Naive B cell (primary cell): ENCODE results near the gene FEM1B. TPM values are rescaled to one million over a fixed set of nuclear protein-coding genes. Genes with fewer than 3 reads are reported as not detected.

Source experiments
- ATAC-seq, 2 donors: fragments of 150-1000 bp; cut with Tn5 transposase; 2 replicates each; pipeline ENCODE4 v1.10.0; 2021; ENCODE audit warnings: low read depth in 2 of 2, mild to moderate bottlenecking in 2 of 2, moderate library complexity in 2 of 2
- DNase-seq: peaks from one replicate; pipeline ENCODE4 v3.0.0; 2022
- H3K27ac Mint-ChIP-seq, 6 donors: one replicate each; pipeline ENCODE4 v1.8.0; 2020 to 2022; ENCODE audit warnings: mild to moderate bottlenecking in 6 of 6, mixed read lengths in 6 of 6, moderate library complexity in 5 of 6, inconsistent platforms in 2 of 6
- H3K27me3 Mint-ChIP-seq, 3 donors: one replicate each; pipeline ENCODE4 v1.8.0; 2021 to 2022; ENCODE audit warnings: mixed read lengths in 3 of 3, mild to moderate bottlenecking in 1 of 3
- H3K36me3 Mint-ChIP-seq, 2 donors: one replicate each; pipeline ENCODE4 v1.8.0; 2020 to 2022; ENCODE audit warnings: mixed read lengths in 2 of 2, inconsistent platforms in 1 of 2, mild to moderate bottlenecking in 1 of 2
- H3K4me1 Mint-ChIP-seq, 3 donors: one replicate each; pipeline ENCODE4 v1.8.0; 2020 to 2022; ENCODE audit warnings: mixed read lengths in 3 of 3, inconsistent platforms in 1 of 3, mild to moderate bottlenecking in 1 of 3, moderate library complexity in 1 of 3
- H3K4me3 Mint-ChIP-seq, 8 donors: one replicate each; pipeline ENCODE4 v1.8.0; 2020 to 2022; ENCODE audit warnings: mild to moderate bottlenecking in 8 of 8, mixed read lengths in 8 of 8, moderate library complexity in 8 of 8, inconsistent platforms in 2 of 8
- H3K9me3 Mint-ChIP-seq, 7 donors: one replicate each; pipeline ENCODE4 v1.8.0; 2020 to 2022; ENCODE audit warnings: mixed read lengths in 7 of 7, mild to moderate bottlenecking in 5 of 7, inconsistent platforms in 2 of 7, moderate library complexity in 1 of 7
- polyA plus RNA-seq, 6 donors: library from polyadenylated mRNA; unstranded; fragments of 300-500 nt; fragmentation: Illumina TruSeq; gene quantifications; one replicate each; pipeline ENCODE4 v1.2.3, GENCODE V29; 2021; ENCODE audit warnings: low read depth in 6 of 6

Gene FEM1B
- polyA plus RNA-seq, 6 donors from 2014 or later, result 11.9 to 25.4 (median 22.6) TPM

DNA sequence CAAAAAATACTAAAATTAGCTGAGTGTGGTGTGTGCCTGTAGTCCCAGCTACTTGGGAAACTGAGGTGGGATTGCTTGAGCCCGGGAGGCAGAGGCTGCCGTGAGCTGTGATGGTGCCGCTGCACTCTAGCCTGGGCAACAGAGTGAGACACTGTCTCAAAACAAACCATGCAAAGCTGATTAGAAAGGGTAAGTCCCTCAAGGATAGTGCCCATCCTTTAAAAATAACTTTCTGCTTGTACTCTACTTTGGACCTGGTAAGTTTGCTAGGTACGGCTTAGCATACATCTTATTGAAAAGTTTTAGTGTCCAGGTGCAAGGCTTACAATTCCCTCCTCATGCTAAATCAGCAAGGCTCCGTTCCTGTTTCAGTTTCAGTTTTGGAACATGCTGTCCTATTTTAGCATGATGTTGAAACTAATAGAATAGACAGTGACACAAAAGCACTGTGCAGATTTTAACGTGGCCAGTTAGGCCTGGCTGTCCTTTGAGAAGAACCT lies 21.4 kb downstream of the FEM1B start:
- peak; percentile 90 to 94 for ATAC-seq
- peak overlapping the region; percentile 64 to 84 (median 78) for H3K4me3 Mint-ChIP-seq
- peaks cover 9 to 19% (median 14%) of the 10 kb centered on the region in 3 donors for H3K4me1 Mint-ChIP-seq
- H3K27ac Mint-ChIP-seq, result peak overlapping the region in 4 of 6 donors; percentile 60 to 93 (median 84)
- H3K9me3 Mint-ChIP-seq, result no peaks in the 10 kb centered on the region
- H3K27me3 Mint-ChIP-seq, result no peaks in the 10 kb centered on the region
- peak; percentile 45 for DNase-seq
- H3K36me3 Mint-ChIP-seq, result no peaks in the 10 kb centered on the region

DNA sequence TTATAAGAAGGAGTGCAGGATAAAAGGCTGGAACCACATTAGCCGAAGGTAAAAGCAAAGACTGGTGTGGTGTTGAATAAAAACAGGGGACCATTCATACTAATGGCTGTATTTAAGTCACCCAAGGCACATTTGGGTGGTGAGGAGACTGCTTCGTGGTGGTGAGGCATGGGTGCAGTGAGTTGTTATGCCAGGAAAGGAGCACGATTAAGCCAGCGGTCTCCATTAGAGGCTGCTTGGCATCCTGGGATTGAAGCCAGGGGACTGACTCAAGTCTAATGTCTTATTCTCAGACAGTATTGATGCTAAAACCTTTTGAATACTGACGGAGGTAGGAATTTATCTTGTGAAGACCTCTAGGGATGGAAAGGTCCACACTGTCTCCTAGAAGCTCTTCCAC lies 21.9 kb downstream of the FEM1B start:
- Mint-ChIP-seq H3K36me3 (no peaks in the 10 kb centered on the region), H3K27me3 (no peaks in the 10 kb centered on the region), H3K9me3 (no peaks in the 10 kb centered on the region), H3K4me3 (peak overlapping the region in 6 of 8 donors; percentile 43 to 84 (median 76)), H3K27ac (peak overlapping the region in 4 of 6 donors; percentile 77 to 93 (median 90)), H3K4me1 (peaks cover 9 to 19% (median 12%) of the 10 kb centered on the region in 3 donors)
- ATAC-seq (no peak), DNase-seq (no peak)

DNA sequence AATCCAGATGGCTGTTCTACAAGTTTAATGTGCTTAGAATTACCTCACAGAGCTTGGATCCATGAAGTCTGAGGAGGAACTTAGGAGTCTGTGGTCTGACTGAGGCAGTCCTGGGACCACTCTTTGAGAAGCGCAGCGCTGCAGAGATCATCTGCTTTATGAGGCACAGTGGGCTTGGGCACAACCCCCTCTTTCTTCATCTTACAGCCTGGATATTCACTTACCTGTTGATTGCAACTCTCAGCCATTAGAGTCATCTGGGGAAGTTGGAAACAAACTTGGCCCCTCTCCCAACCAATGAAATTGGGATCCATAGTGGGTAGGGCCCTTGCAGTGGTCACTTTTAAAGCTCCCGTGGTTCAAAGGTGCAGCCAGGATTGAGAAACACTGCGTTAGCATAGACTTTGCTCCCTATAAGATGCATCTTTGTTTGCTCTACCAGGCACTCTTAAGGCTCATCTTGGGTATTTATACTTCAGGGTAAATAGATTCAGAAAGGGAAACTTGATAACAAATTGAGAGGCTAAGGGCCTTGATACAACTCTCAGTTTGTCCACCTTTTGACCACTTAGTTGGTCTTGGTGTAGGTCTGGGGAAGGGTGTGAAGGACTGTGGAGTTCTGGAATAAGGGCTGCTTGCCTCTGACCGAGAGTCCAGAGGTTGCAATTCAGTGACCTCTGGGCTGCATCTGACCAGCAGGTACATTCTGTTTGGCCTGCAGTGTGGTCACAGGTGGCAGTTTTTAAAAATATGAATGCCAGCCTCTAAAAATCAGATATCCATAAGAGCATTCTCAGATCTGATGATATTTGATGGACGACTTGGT lies 22.8 kb downstream of the FEM1B start:
- no peak overlapping the region for H3K4me3 Mint-ChIP-seq
- peaks cover 9 to 19% (median 12%) of the 10 kb centered on the region in 3 donors for H3K4me1 Mint-ChIP-seq
- no peaks in the 10 kb centered on the region for H3K9me3 Mint-ChIP-seq
- no peak for DNase-seq
- ATAC-seq, result no peak
- no peaks in the 10 kb centered on the region for H3K27me3 Mint-ChIP-seq
- H3K27ac Mint-ChIP-seq, result peak overlapping the region in 1 of 6 donors; percentile 69
- H3K36me3 Mint-ChIP-seq, result no peaks in the 10 kb centered on the region

DNA sequence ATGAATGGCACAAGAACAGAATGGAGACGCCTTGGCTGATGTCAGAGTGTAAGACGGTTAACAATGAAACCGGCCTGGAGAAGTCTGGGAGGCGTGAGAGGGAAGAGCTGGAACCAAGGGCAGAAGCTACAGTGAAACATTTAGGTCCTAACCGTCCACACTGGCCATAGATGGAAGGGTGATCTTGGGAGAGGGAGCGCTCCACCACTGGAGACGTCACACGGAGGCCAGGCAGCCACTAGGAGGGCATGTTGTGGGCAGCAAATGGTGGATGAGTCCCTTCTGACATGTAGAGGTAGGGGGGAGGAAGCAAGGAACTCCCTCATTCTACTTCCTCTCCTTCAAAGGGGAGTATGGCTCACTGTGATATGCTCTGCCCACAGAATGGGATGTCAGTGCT lies 23.8 kb downstream of the FEM1B start:
- Mint-ChIP-seq H3K9me3 (no peaks in the 10 kb centered on the region), H3K4me1 (peaks cover 12 to 24% (median 18%) of the 10 kb centered on the region in 3 donors), H3K4me3 (peak overlapping the region in 2 of 8 donors; percentile 22 to 53), H3K27me3 (peaks cover 2 to 3% (median 2%) of the 10 kb centered on the region in 3 donors), H3K27ac (peak overlapping the region in 1 of 6 donors; percentile 79), H3K36me3 (no peaks in the 10 kb centered on the region)
- DNase-seq (no peak), ATAC-seq (no peak)

DNA sequence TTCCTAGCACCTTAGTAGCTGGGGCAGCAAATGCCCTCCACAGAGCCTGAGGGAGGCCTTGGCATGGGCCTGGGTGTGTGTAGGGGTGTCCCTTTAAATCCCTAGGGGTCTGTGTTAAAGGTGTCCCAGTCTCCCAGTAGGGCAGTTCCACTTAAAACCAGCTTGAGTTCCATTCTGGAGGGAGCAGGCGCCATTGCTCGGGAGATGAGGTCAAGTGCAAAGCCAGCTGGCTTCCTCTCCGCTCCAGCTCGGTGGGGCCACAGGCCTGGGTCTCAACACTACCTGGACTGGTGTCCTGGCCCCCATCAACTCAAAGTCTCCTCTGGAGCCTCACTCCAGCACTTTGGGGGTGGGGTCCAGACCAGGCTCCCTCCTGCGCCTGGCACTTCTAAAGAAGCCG lies 25.2 kb downstream of the FEM1B start:
- Mint-ChIP-seq H3K36me3 (no peaks in the 10 kb centered on the region), H3K4me1 (peaks cover 19 to 32% (median 26%) of the 10 kb centered on the region in 3 donors), H3K27ac (no peak overlapping the region), H3K9me3 (no peaks in the 10 kb centered on the region), H3K4me3 (no peak overlapping the region), H3K27me3 (peaks cover 11 to 15% (median 11%) of the 10 kb centered on the region in 3 donors)
- ATAC-seq, result no peak
- no peak for DNase-seq

DNA sequence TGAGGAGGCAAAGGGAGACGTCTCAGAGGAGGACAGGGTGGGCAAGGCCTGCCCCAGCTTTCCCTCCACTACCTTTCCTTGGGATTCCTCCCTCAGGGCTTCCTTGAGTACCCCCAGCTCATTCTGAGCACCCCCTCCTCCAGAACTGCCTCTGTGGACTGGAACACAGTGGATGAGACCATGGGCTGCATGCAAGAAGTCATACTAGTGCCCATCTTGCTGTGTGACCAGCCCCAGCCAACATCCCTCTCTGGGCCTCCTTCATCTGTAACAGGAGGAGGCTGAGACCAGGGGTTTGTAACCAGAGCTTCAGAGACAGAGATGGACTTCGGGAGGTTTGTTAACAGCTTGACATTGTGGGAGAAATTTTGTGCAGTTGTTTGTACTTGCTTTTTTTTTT lies 25.6 kb downstream of the FEM1B start:
- no peak for DNase-seq
- peaks cover 11 to 15% (median 11%) of the 10 kb centered on the region in 3 donors for H3K27me3 Mint-ChIP-seq
- no peaks in the 10 kb centered on the region for H3K9me3 Mint-ChIP-seq
- H3K4me3 Mint-ChIP-seq, result no peak overlapping the region
- H3K36me3 Mint-ChIP-seq, result no peaks in the 10 kb centered on the region
- ATAC-seq, result no peak
- H3K4me1 Mint-ChIP-seq, result peaks cover 19 to 29% (median 26%) of the 10 kb centered on the region in 3 donors
- peak overlapping the region in 1 of 6 donors; percentile 80 for H3K27ac Mint-ChIP-seq

DNA sequence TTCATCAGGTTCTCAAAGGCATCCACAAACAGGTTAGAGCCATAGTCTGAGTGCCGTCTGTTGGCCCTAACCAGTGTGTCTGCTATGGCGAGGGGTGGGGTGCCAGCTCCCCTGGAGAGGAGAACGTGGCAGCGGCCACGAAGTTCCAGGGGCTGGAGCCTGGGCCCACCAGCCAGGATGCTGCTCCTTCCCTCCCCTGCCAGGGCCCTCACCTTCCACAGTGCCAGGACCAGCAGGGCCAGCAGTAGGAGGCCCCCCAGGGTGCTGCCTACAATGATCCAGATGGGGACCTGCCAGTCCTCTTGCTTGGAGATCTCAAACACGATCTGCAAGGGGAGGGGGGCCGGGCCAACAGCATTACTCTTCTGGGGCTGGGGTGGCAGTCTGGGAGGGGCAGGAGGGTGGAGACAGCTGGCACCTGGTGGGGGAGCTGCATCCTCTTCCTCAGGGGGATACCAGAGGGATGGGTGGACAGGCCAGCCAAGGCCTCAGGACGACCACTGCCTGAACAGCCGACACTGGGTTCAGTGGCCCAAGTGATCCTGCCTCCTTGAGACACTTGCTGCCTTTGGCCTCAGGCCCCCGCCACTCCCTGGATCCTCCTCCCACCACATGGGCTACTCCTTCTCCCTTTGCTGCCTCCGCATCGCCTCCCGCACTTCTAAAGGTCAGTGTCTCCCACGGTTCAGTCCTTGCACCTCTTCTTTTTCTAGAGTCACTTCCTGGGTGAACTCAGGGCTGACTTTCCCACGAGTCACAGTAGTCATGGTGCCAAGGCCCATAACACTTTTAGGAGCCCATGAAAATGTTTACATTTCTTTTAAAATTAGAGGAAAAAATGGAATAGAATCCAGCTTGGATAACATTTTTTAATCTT lies 26.3 kb downstream of the FEM1B start:
- Mint-ChIP-seq H3K4me3 (no peak overlapping the region), H3K36me3 (no peaks in the 10 kb centered on the region), H3K27ac (no peak overlapping the region), H3K4me1 (peaks cover 19 to 26% (median 24%) of the 10 kb centered on the region in 3 donors), H3K27me3 (peaks cover 11 to 15% (median 11%) of the 10 kb centered on the region in 3 donors), H3K9me3 (no peaks in the 10 kb centered on the region)
- no peak for DNase-seq
- ATAC-seq, result no peak

DNA sequence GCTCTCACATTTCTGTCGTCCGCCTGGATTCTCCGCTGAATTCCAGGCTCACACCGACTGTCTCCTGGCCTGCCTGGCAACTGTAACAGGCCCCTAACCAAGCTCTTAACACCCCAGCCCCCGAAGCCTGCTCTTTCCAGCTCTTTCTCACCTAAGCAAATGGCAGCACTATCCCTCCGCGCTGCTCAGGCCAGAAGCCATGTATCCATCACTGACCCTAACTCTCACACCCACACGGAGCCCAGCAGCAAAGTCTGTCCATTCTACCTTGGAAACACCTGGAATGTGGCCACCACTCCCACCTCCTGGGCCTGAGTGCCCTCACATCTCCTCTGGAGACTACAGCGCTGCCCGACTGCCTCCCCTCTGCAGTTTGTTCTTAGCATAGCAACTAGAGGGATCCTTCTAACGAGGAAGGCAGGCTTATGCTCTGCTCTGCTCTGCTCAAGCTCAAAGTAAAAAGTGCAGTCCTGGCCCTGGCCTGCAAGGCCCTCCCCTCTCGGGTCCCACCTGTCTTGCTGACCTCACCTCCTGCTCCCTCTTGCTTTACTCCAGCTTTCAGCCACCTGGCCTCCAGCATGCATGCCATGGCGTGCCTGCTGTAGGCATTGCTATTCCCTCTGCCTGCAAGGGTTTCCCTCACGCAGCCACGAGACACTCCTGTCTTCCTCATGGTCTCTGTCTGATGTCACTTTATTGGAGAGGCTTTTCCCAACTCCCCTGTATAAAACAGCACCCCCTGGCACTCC lies 27.2 kb downstream of the FEM1B start:
- no peaks in the 10 kb centered on the region for H3K9me3 Mint-ChIP-seq
- peaks cover 11 to 15% (median 11%) of the 10 kb centered on the region in 3 donors for H3K27me3 Mint-ChIP-seq
- H3K4me1 Mint-ChIP-seq, result peaks cover 13 to 17% (median 15%) of the 10 kb centered on the region in 3 donors
- DNase-seq (no peak), ATAC-seq (no peak)
- H3K27ac Mint-ChIP-seq, result peak overlapping the region in 2 of 6 donors; percentile 36 to 49
- H3K4me3 Mint-ChIP-seq, result peak overlapping the region in 1 of 8 donors; percentile 45
- H3K36me3 Mint-ChIP-seq, result no peaks in the 10 kb centered on the region

DNA sequence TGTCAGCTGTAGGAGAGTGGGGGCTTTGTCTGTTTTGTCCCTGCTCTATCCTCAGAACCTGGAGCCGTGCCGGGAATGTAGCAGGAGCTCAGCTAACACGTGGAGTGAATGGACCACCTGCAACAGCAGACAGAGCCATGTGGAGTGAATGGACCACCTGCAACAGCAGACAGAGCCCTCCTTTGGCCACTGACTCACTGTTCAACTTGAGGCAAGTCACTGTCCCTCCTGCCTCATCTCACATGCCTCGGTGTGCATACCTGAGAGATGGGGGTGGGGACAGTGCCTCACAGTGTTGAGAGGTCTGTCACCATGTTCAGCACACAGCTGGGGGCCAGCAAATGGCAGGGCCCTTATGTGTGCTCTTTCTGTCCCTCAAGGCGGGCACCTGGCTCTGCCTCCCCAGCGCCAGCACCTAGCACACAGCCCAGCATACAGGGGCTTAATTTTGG lies 27.9 kb downstream of the FEM1B start:
- H3K27ac Mint-ChIP-seq, result no peak overlapping the region
- H3K36me3 Mint-ChIP-seq, result no peaks in the 10 kb centered on the region
- DNase-seq, result no peak
- no peaks in the 10 kb centered on the region for H3K9me3 Mint-ChIP-seq
- H3K4me3 Mint-ChIP-seq, result no peak overlapping the region
- peaks cover 11 to 15% (median 11%) of the 10 kb centered on the region in 3 donors for H3K27me3 Mint-ChIP-seq
- ATAC-seq, result no peak
- peaks cover 13 to 17% (median 15%) of the 10 kb centered on the region in 3 donors for H3K4me1 Mint-ChIP-seq

DNA sequence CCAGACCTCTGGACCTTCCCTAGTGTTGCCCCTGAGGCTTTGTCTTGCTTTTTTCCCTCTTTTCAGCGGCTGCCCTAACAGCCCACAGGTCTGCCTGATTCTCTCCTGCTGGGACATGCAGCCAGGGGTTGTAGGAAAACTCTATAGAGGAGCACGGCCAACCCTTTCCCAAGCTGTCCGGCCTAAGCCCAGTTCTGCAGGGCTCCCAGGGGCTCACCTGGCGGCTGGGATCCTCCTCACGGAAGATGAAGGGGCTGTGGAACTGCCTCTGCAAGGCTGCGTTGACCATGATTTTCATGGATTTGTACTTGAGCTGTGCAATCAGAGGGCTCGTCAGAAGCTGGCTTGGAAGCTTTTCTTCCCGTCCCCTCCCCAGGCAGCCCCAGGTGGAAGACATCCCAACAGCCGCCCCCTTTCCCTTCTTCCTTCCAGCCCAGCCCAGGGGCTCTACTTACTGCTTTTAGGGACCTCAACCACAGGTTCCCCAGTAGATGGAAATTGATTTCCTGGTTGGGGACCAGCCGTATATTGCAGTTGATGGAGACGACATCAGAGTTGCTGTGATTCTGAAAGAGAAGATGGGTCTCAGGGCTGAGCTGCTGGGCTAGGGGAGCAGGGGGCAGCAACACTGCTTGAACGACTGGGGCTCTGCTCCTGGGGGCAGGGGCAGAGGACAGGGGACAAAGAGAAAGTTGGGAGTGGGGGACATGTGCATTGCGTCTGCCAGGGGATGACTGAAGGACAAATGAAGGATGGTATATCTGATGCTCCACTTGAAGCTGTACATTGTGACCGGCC lies 29.8 kb downstream of the FEM1B start:
- no peak for ATAC-seq
- Mint-ChIP-seq H3K9me3 (no peaks in the 10 kb centered on the region), H3K27ac (peak overlapping the region in 1 of 6 donors; percentile 5), H3K4me3 (peak overlapping the region in 2 of 8 donors; percentile 20 to 50), H3K4me1 (peaks cover 13 to 14% (median 14%) of the 10 kb centered on the region in 3 donors), H3K27me3 (peaks cover 11 to 15% (median 11%) of the 10 kb centered on the region in 3 donors), H3K36me3 (no peaks in the 10 kb centered on the region)
- no peak for DNase-seq

DNA sequence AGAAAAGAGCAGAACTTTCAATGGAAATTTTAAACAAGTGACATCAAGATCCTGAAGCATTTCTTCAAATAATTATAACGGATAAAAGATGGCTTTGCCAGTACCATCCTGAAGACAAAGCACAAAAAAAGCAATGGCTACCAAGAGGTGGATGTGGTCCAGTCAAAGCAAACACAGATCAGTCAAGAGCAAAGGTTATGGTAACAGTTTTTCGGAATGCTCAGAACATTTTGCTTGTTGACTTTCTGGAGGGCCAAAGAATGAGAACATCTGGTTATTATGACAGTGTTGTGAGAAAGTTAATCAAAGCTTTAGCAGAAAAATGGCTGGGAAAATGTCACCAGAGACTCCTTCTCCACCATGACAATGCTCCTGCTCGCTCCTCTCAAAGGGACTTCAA lies 31.5 kb downstream of the FEM1B start:
- H3K9me3 Mint-ChIP-seq, result no peaks in the 10 kb centered on the region
- peaks cover 13 to 14% (median 14%) of the 10 kb centered on the region in 3 donors for H3K4me1 Mint-ChIP-seq
- no peaks in the 10 kb centered on the region for H3K36me3 Mint-ChIP-seq
- no peak for DNase-seq
- no peak for ATAC-seq
- H3K4me3 Mint-ChIP-seq, result no peak overlapping the region
- no peak overlapping the region for H3K27ac Mint-ChIP-seq
- H3K27me3 Mint-ChIP-seq, result peaks cover 11 to 15% (median 11%) of the 10 kb centered on the region in 3 donors

DNA sequence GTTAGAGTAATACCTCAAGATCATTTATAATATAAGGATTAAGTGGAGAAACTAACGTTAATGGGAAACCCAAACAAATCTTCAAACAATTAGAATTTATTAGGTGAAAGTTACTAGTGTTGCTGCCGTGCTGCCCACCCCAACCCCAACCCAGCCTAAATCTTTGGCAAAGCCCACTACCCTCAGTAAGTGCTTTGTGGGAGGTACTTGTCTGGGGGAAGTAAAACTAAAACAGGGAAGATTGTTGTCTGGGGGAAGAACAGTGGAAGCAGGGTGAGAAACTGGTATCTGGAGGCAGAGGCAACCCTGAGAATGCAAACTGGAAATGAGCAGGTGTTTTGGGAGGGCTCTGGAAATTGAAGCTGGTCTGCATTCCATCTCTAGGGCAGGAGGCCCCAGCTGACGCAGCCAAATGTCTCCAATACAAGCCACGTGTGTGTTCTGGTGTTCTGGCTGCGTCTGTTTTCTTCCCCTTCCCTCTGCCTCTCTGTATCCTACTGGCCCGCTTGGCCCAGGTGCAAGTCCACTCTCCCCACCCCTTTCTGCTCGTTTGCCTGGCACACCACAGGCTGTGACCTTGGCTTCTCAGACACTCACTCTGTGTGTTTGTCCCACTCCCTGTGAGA lies 32.7 kb downstream of the FEM1B start:
- Mint-ChIP-seq H3K9me3 (no peaks in the 10 kb centered on the region), H3K27ac (peak overlapping the region in 1 of 6 donors; percentile 60), H3K27me3 (peaks cover 11 to 23% (median 11%) of the 10 kb centered on the region in 3 donors), H3K36me3 (no peaks in the 10 kb centered on the region), H3K4me1 (peaks cover 13 to 14% (median 14%) of the 10 kb centered on the region in 3 donors), H3K4me3 (no peak overlapping the region)
- DNase-seq, result no peak
- ATAC-seq, result no peak
